ENCODE data around the gene PSMD1. TPM values are rescaled to one million over a fixed set of nuclear protein-coding genes. Genes with fewer than 3 reads are reported as not detected.

Gene PSMD1
- polyA plus RNA-seq, 1 experiment, result 153 TPM

DNA sequence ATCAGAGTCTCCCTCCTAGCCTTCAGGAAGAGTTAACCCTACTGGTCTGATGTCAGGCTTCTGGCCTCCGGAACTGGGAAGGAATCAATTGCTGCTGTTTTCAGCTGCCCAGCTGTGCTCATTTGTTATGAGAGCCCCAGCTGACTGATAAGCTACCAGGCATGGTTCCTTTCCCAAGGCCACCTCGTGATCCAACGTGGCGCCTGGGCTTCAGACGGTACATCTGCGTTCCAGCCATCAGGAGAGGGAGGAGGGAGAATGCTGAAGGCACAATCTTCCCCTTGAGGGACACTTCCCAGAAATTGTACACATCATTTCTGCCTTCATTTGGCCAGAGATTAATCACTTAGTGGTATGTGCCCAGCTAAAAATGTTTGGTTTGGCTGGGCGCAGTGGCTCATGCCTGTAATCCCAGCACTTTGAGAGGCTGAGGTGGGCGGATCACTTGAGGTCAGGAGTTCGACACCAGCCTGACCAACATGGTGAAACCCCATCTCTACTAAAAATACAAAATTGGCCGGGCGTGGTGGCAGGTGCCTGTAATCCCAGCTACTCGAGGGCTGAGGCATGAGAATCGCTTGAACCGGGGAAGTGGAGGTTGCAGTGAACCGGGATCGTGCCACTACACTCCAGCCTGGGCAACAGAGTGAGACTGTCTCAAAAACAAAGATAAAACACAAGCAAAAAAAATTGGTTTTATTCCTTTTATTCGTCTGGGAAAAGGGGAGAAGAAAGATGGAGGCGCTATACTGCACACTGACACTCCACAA, 131.3 kb downstream of the PSMD1 start:
- ChIA-PET POLR2A (no interaction called here), CTCF (interaction anchor here (1.0 to 1.9 kb wide), 5 partner anchors 8 to 225 kb away, joined by 3 to 6 read pairs (median 3); no protein-coding TSS in a partner anchor)
- H3K36me3 ChIP-seq (ENCODE audit: control insufficient read depth, insufficient read depth, low read length), result no peaks in the 10 kb centered on the region
- no peak for DNase-seq (ENCODE audit: low read depth)
- TF ChIP-seq, protein P1, sequence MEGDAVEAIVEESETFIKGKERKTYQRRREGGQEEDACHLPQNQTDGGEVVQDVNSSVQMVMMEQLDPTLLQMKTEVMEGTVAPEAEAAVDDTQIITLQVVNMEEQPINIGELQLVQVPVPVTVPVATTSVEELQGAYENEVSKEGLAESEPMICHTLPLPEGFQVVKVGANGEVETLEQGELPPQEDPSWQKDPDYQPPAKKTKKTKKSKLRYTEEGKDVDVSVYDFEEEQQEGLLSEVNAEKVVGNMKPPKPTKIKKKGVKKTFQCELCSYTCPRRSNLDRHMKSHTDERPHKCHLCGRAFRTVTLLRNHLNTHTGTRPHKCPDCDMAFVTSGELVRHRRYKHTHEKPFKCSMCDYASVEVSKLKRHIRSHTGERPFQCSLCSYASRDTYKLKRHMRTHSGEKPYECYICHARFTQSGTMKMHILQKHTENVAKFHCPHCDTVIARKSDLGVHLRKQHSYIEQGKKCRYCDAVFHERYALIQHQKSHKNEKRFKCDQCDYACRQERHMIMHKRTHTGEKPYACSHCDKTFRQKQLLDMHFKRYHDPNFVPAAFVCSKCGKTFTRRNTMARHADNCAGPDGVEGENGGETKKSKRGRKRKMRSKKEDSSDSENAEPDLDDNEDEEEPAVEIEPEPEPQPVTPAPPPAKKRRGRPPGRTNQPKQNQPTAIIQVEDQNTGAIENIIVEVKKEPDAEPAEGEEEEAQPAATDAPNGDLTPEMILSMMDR (IDR thresholded peaks at IDR 0.05; ENCODE audit: insufficient read depth, low read depth, low read length), result no peak
- H3K4me3 ChIP-seq (ENCODE audit: low read depth, low read length), result no peak overlapping the region
- no peaks in the 10 kb centered on the region for H3K27me3 ChIP-seq (ENCODE audit: control insufficient read depth, insufficient read depth, low read length)

- CTCF ChIA-PET, result interaction anchor here (0.6 to 1.9 kb wide), 5 partner anchors 76 to 239 kb away, joined by 3 to 11 read pairs (median 3); no protein-coding TSS in a partner anchor
- no peak overlapping the region for H3K4me3 ChIP-seq (ENCODE audit: low read depth, low read length)
- TF ChIP-seq, protein P1 (IDR thresholded peaks at IDR 0.05; ENCODE audit: insufficient read depth, low read depth, low read length), result no peak
- no peaks in the 10 kb centered on the region for H3K36me3 ChIP-seq (ENCODE audit: control insufficient read depth, insufficient read depth, low read length)
- POLR2A ChIA-PET, result no interaction called here
- H3K27me3 ChIP-seq (ENCODE audit: control insufficient read depth, insufficient read depth, low read length), result no peaks in the 10 kb centered on the region
- DNase-seq (ENCODE audit: low read depth), result no peak
Measured at GRCh38 chr2:231188506-231189170, 132.0 kb downstream of the PSMD1 start.

- H3K27me3 ChIP-seq (ENCODE audit: control insufficient read depth, insufficient read depth, low read length), result no peaks in the 10 kb centered on the region
- CTCF ChIA-PET, result interaction anchor here (0.6 to 1.9 kb wide), 4 partner anchors 77 to 238 kb away, joined by 3 to 11 read pairs (median 4); no protein-coding TSS in a partner anchor
- POLR2A ChIA-PET, result no interaction called here
- TF ChIP-seq, protein P1 (IDR thresholded peaks at IDR 0.05; ENCODE audit: insufficient read depth, low read depth, low read length), result no peak
- DNase-seq (ENCODE audit: low read depth), result no peak
- no peak overlapping the region for H3K4me3 ChIP-seq (ENCODE audit: low read depth, low read length)
- H3K36me3 ChIP-seq (ENCODE audit: control insufficient read depth, insufficient read depth, low read length), result no peaks in the 10 kb centered on the region
Measured at GRCh38 chr2:231189171-231189530, 132.5 kb downstream of the PSMD1 start.

GRCh38 chr2:231189571-231190495, 133.2 kb downstream of the PSMD1 start:
- Histone ChIP-seq H3K4me3 (ENCODE audit: low read depth, low read length) (no peak overlapping the region), H3K27me3 (ENCODE audit: control insufficient read depth, insufficient read depth, low read length) (no peaks in the 10 kb centered on the region), H3K36me3 (ENCODE audit: control insufficient read depth, insufficient read depth, low read length) (no peaks in the 10 kb centered on the region)
- CTCF ChIA-PET, result interaction anchor here (0.5 to 1.9 kb wide), 5 partner anchors 22 to 86 kb away, joined by 3 to 11 read pairs (median 4); no protein-coding TSS in a partner anchor
- TF ChIP-seq, protein P1 (IDR thresholded peaks at IDR 0.05; ENCODE audit: insufficient read depth, low read depth, low read length), result no peak
- DNase-seq (ENCODE audit: low read depth), result no peak
- POLR2A ChIA-PET, result no interaction called here
